ENCODE measurements around the gene FYB1.

The FYB1 gene

GRCh38 chr5:39092581-39093351 is 126.6 kb downstream of the FYB1 start:
- TF ChIP-seq CTCF (IDR thresholded peaks at IDR 0.05), result no peak
- Mint-ChIP-seq H3K36me3 (ENCODE audit: low read depth) (no peaks in the 10 kb centered on the region), H3K27me3 (ENCODE audit: low read depth, poor library complexity) (no peaks in the 10 kb centered on the region), H3K4me3 (no peak overlapping the region), H3K27ac (peak overlapping the region; percentile 17), H3K9me3 (peaks cover 25% of the 10 kb centered on the region), H3K4me1 (peaks cover 7% of the 10 kb centered on the region)
- DNase-seq, result no peak

GRCh38 chr5:39091940-39092580 is 127.3 kb downstream of the FYB1 start:
- Mint-ChIP-seq H3K9me3 (peaks cover 25% of the 10 kb centered on the region), H3K4me3 (no peak overlapping the region), H3K36me3 (ENCODE audit: low read depth) (no peaks in the 10 kb centered on the region), H3K27ac (peak overlapping the region; percentile 17), H3K27me3 (ENCODE audit: low read depth, poor library complexity) (no peaks in the 10 kb centered on the region), H3K4me1 (peaks cover 7% of the 10 kb centered on the region)
- no peak for TF ChIP-seq CTCF (IDR thresholded peaks at IDR 0.05)
- no peak for DNase-seq

GRCh38 chr5:39083968-39084367 is 135.4 kb downstream of the FYB1 start:
- H3K27me3 Mint-ChIP-seq (ENCODE audit: low read depth, poor library complexity), result peaks cover 4% of the 10 kb centered on the region
- H3K4me3 Mint-ChIP-seq, result no peak overlapping the region
- no peak overlapping the region for H3K27ac Mint-ChIP-seq
- peaks cover 3% of the 10 kb centered on the region for H3K9me3 Mint-ChIP-seq
- H3K4me1 Mint-ChIP-seq, result no peaks in the 10 kb centered on the region
- no peak for TF ChIP-seq CTCF (IDR thresholded peaks at IDR 0.05)
- DNase-seq, result no peak
- no peaks in the 10 kb centered on the region for H3K36me3 Mint-ChIP-seq (ENCODE audit: low read depth)

GRCh38 chr5:39082995-39083394 is 136.4 kb downstream of the FYB1 start:
- H3K4me3 Mint-ChIP-seq, result no peak overlapping the region
- H3K4me1 Mint-ChIP-seq, result no peaks in the 10 kb centered on the region
- TF ChIP-seq CTCF (IDR thresholded peaks at IDR 0.05), result no peak
- H3K36me3 Mint-ChIP-seq (ENCODE audit: low read depth), result no peaks in the 10 kb centered on the region
- DNase-seq, result no peak
- no peak overlapping the region for H3K27ac Mint-ChIP-seq
- H3K27me3 Mint-ChIP-seq (ENCODE audit: low read depth, poor library complexity), result peaks cover 4% of the 10 kb centered on the region
- no peaks in the 10 kb centered on the region for H3K9me3 Mint-ChIP-seq

GRCh38 chr5:39080597-39081204 is 138.7 kb downstream of the FYB1 start:
- Mint-ChIP-seq H3K9me3 (no peaks in the 10 kb centered on the region), H3K36me3 (ENCODE audit: low read depth) (no peaks in the 10 kb centered on the region), H3K4me1 (peaks cover 7% of the 10 kb centered on the region), H3K27me3 (ENCODE audit: low read depth, poor library complexity) (peaks cover 9% of the 10 kb centered on the region), H3K27ac (no peak overlapping the region), H3K4me3 (no peak overlapping the region)
- DNase-seq, result peak; percentile 50
- TF ChIP-seq CTCF (IDR thresholded peaks at IDR 0.05), result peak; percentile 74
